Lung (tissue), 12 donors: ENCODE data around the gene PLPP7. TPM values are rescaled to one million over a fixed set of nuclear protein-coding genes. Genes with fewer than 3 reads are reported as not detected.

Source experiments
- ATAC-seq: fragments of 200-7000 bp; cut with Tn5 transposase; one replicate; pipeline ENCODE4 v1.9.1; 2020; ENCODE audit warnings: moderate number of reproducible peaks; ENCODE audit not compliant: insufficient read depth, low FRiP score
- DNase-seq, 3 donors: peaks; one replicate each; pipeline ENCODE4 v3.0.0-alpha.2; 2013 to 2017
- H3K27ac ChIP-seq, 2 donors: one replicate each; pipeline ENCODE4 v1.5.1; 2013; ENCODE audit warnings: mild to moderate bottlenecking in 2 of 2, moderate library complexity in 2 of 2, control low read depth in 1 of 2, inconsistent platforms in 1 of 2, low read depth in 1 of 2, low read length in 1 of 2
- H3K27me3 ChIP-seq, 3 donors: one replicate each; pipeline ENCODE4 v1.5.1; 2013; ENCODE audit warnings: low read length in 2 of 3; ENCODE audit not compliant: control insufficient read depth in 3 of 3, insufficient read depth in 3 of 3
- H3K36me3 ChIP-seq, 4 donors: one replicate each; pipeline ENCODE4 v1.5.1; 2013; ENCODE audit warnings: low read length in 4 of 4, mild to moderate bottlenecking in 1 of 4, moderate library complexity in 1 of 4; ENCODE audit not compliant: control insufficient read depth in 4 of 4, insufficient read depth in 4 of 4
- H3K4me1 ChIP-seq, 5 donors: one replicate each; pipeline ENCODE4 v1.5.1; 2013; ENCODE audit warnings: low read length in 5 of 5, mild to moderate bottlenecking in 2 of 5, moderate library complexity in 1 of 5; ENCODE audit not compliant: control insufficient read depth in 5 of 5, insufficient read depth in 5 of 5
- H3K4me3 ChIP-seq: one replicate; pipeline ENCODE4 v1.5.1; 2013; ENCODE audit warnings: mild to moderate bottlenecking, control low read depth, moderate library complexity
- H3K9ac ChIP-seq, 2 donors: one replicate each; pipeline ENCODE4 v1.5.1; 2013; ENCODE audit warnings: low read length in 2 of 2, control low read depth in 1 of 2; ENCODE audit not compliant: insufficient read depth in 1 of 2
- H3K9me3 ChIP-seq, 4 donors: one replicate each; pipeline ENCODE4 v1.5.1; 2013; ENCODE audit warnings: low read length in 3 of 4, mild to moderate bottlenecking in 1 of 4, moderate library complexity in 1 of 4; ENCODE audit not compliant: control insufficient read depth in 4 of 4, insufficient read depth in 3 of 4
- WGBS, 2 donors: extraction: QIAGEN DNeasy Blood & Tissue Kit; methylation state at CpG; one replicate each; pipeline ENCODE4 v1.1.7; 2013; 5-methylcytosine and 5-hydroxymethylcytosine counted together
- polyA plus RNA-seq, 2 donors: library from polyadenylated mRNA; stranded (reverse); fragments of 200-250 nt; gene quantifications; one replicate each; pipeline ENCODE4 v1.2.1, GENCODE V29; 2013
- total RNA-seq, 2 donors: library from RNA; depleted of rRNA in 1 of 2; stranded (reverse); fragments of >200 nt in 1 of 2; gene quantifications; one replicate each; pipeline ENCODE4 v1.2.1, GENCODE V29; 2014 to 2021
- TF ChIP-seq, protein P1 (sequence below): IDR thresholded peaks from 2 replicates; pipeline ENCODE4 v1.5.1; 2012; ENCODE audit warnings: mild to moderate bottlenecking; ENCODE audit errors: control extremely low read depth, extremely low read depth
- donor health status: control.
- donor health status: control.
- donor health status: Bipolar disorder and iron deficiency.
- donor health status: healthy.
- donor health status: DM: yes; HTN: yes; CAD: no.

PLPP7 gene
- total and polyA plus RNA-seq, 4 donors: 0.79 to 1.8 (median 1.1) TPM

DNA sequence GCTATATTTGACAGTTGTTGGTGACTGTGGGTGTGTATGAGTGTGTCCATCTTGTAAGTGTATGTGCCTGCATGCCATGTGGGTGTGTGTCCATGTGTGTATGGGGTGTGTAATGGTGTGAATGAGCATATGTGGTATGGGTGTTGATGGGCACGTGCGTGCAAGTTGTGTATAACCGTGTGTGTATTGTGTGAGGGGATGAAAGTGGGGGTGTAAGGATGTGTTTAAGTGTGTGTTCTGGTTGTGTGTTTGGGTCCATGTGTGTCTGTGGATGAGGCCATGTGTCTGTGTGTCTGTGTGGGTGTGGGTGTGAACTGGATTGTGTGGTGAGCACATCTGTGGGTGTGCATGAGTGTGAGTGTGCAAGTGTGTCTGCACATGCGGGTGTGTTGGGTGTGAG, 7.3 kb upstream of the PLPP7 start:
- Histone ChIP-seq H3K9me3 (no peaks in the 10 kb centered on the region), H3K27me3 (peaks cover 0 to 34% (median 22%) of the 10 kb centered on the region in 3 donors), H3K36me3 (no peaks in the 10 kb centered on the region), H3K4me3 (no peak overlapping the region), H3K27ac (no peak overlapping the region), H3K9ac (no peak overlapping the region), H3K4me1 (peaks cover 0 to 5% (median 3%) of the 10 kb centered on the region in 5 donors)
- ATAC-seq (no peak), DNase-seq (no peak)
- 75 to 79% methylated on average over 4 of the region's 4 CpGs for WGBS, 2 donors
- TF ChIP-seq, protein P1, sequence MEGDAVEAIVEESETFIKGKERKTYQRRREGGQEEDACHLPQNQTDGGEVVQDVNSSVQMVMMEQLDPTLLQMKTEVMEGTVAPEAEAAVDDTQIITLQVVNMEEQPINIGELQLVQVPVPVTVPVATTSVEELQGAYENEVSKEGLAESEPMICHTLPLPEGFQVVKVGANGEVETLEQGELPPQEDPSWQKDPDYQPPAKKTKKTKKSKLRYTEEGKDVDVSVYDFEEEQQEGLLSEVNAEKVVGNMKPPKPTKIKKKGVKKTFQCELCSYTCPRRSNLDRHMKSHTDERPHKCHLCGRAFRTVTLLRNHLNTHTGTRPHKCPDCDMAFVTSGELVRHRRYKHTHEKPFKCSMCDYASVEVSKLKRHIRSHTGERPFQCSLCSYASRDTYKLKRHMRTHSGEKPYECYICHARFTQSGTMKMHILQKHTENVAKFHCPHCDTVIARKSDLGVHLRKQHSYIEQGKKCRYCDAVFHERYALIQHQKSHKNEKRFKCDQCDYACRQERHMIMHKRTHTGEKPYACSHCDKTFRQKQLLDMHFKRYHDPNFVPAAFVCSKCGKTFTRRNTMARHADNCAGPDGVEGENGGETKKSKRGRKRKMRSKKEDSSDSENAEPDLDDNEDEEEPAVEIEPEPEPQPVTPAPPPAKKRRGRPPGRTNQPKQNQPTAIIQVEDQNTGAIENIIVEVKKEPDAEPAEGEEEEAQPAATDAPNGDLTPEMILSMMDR: no peak

DNA sequence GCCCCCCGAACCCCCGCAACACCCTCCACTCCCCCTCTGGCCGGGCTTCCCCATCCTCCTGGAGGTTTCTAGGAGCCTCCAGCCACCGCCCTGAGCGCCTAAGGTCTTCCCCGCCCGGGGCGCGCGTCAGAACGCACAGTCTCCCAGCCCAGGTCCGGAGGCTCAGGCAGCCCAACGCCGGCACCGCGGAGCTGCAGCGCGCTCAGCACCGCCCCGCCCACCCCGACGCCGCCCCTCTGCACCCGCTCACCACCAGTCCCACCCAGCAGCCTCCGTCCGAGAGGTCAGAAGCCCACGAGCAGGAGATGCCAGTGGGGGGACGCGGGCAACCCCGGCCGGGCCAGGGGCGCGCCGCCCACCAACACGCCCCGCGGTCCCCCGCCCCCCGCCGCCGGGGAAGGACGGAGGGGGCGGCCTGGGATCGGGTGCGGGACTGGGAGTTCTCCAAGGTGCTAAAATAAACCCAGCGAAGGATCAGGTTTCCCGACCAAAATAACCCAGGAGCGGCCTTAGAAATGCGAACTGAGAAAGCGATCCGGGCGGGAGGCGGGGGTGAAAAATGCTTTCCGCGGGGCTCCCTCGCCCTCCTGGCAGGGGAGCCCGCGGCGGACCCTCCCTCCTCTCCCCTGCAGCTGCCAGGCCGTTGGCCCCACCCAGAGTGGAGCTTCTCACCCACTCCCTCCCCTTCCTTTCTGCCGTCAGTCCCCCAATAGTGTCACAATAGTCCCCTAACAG, 6.7 kb upstream of the PLPP7 start:
- no peak overlapping the region for H3K4me3 ChIP-seq
- peaks cover 0 to 34% (median 22%) of the 10 kb centered on the region in 3 donors for H3K27me3 ChIP-seq
- peaks cover 0 to 5% (median 3%) of the 10 kb centered on the region in 5 donors for H3K4me1 ChIP-seq
- TF ChIP-seq, protein P1: no peak
- H3K9ac ChIP-seq: no peak overlapping the region
- peak overlapping the region in 1 of 2 donors; percentile 56 for H3K27ac ChIP-seq
- WGBS, 2 donors: 3 to 4% methylated on average over 55 to 61 of the region's 61 CpGs
- DNase-seq: peak; percentile 47 to 56 (median 47)
- H3K36me3 ChIP-seq: no peaks in the 10 kb centered on the region
- no peaks in the 10 kb centered on the region for H3K9me3 ChIP-seq
- no peak for ATAC-seq

DNA sequence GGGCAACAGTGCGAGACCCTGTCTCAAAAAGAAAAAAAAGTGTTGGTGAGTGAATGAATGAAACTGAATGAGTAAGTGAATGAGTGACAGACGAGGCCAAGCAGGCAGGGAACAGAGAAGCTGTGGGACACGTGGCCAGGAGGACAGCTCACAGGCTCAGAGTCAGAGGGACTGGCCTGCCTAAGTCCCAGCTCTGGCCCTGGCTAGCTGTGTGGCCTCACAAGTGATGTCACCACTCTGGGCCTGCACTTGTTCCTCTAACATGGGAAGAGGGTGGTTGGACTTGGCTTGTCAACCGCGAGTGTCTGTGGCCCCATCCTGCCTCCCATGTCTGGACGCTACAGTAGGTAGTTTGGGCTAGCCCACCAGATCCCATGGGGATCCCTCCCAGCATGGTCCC, 4.7 kb upstream of the PLPP7 start:
- Histone ChIP-seq H3K4me1 (peaks cover 0 to 5% (median 3%) of the 10 kb centered on the region in 5 donors), H3K4me3 (no peak overlapping the region), H3K36me3 (no peaks in the 10 kb centered on the region), H3K9me3 (no peaks in the 10 kb centered on the region), H3K27ac (no peak overlapping the region), H3K27me3 (peaks cover 0 to 29% (median 20%) of the 10 kb centered on the region in 3 donors), H3K9ac (no peak overlapping the region)
- 92% methylated on average over 6 of the region's 6 CpGs for WGBS, 2 donors
- TF ChIP-seq, protein P1: no peak
- ATAC-seq (no peak), DNase-seq (no peak)
